ENCODE results near the gene MT1A.
A peak's percentile ranks its signal among the peaks of the same experiment; 100 is the strongest.

DNA sequence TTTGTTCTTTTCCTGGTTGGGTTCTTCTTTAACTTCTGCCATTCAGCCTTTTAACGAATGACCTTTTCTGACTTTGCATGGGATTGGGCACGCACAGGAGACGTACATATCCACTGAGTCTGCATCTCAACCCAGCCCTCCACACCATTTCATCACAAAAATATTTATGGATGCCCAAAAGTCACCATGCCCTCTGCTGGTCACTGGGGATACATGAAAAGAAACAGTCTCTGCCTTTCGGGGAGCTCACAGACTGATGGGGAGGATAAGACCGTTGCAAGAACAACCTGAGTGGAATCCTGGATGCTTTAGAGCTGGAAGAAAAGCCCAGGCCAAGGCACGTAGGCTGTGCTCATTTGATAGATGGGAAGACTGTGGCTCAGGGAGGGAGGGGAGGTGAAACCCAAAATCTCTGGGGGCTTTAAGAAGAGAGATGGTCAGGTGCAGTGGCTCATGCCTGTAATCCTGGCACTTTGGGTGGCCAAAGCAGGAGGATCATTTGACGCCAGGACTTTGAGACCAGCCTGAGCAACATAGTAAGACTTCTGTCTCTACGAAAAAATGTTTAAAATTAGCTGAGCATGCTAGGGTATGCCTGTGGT lies 38.0 kb upstream of the MT1A start:
- TF ChIP-seq, protein P1, sequence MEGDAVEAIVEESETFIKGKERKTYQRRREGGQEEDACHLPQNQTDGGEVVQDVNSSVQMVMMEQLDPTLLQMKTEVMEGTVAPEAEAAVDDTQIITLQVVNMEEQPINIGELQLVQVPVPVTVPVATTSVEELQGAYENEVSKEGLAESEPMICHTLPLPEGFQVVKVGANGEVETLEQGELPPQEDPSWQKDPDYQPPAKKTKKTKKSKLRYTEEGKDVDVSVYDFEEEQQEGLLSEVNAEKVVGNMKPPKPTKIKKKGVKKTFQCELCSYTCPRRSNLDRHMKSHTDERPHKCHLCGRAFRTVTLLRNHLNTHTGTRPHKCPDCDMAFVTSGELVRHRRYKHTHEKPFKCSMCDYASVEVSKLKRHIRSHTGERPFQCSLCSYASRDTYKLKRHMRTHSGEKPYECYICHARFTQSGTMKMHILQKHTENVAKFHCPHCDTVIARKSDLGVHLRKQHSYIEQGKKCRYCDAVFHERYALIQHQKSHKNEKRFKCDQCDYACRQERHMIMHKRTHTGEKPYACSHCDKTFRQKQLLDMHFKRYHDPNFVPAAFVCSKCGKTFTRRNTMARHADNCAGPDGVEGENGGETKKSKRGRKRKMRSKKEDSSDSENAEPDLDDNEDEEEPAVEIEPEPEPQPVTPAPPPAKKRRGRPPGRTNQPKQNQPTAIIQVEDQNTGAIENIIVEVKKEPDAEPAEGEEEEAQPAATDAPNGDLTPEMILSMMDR (IDR thresholded peaks at IDR 0.05), result peak; percentile 45 to 76 (median 59)
- TF ChIP-seq POLR2AphosphoS5 (IDR thresholded peaks at IDR 0.05), result no peak

All from breast epithelium (tissue), 3 donors.